Measurements from ENCODE around the gene HNRNPR. TPM values are rescaled to one million over a fixed set of nuclear protein-coding genes. Genes with fewer than 3 reads are reported as not detected.

HNRNPR gene
- total and polyA plus RNA-seq, 3 experiments from 2014 or later: 184 to 201 (median 199) TPM

DNA sequence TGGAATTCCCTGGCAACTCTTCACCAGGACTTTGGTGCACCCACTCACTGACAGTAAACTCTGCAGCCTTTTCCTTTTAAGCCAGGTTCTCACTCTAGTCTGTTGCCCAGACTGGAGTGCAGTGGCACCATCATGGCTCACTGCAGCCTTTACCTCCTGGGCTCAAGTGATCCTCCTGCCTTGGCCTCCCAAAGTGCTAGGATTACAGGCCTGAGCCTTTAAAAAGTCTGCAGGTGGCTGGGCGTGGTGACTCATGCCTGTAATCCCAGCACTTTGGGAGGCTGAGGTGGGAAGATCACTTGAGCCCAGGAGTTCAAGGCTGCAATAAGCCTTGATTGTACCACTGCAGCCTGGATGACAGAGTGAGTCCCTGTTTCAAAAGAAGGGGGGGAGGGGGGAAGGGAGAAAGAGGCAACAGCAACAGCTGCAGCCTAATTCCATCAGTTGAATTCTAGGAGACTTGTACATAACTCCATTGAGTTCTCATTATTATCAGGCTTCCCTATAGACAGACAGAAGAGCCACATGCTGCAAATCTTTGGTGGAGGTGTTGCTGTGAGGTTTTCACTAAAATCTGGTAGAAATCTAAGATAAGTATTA is 8.1 kb upstream of the HNRNPR start:
- POLR2A ChIA-PET: no interaction called here

DNA sequence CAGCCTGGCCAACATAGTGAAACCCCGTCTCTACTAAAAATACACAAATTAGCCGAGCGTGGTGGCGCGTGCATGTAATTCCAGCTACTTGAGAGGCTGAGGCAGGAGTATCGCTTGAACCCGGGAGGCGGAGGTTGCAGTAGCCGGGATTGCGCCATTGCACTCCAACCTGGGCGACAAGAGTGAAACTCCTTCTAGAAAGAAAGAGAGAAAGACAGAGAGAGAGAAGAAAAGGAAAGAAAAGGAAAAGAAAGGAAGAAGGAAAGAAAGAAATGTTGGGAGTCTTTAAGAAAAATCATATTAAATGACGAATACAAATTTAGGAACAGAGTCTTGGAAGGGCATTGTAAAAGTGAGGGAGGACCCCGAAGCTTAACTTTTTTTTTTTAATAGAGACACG is 1.8 kb upstream of the HNRNPR start:
- Mint-ChIP-seq H3K27ac (peak overlapping the region in 5 of 8 donors; percentile 2 to 94 (median 32)), H3K4me3 (peak overlapping the region; percentile 6 to 80 (median 52)), H3K4me1 (peaks cover 27 to 32% (median 32%) of the 10 kb centered on the region in 3 donors), H3K27me3 (no peaks in the 10 kb centered on the region), H3K36me3 (peaks cover 0 to 12% (median 0%) of the 10 kb centered on the region in 3 donors), H3K9me3 (no peaks in the 10 kb centered on the region)
- Histone ChIP-seq H3K36me3 (ENCODE audit: insufficient read depth, low read length) (no peaks in the 10 kb centered on the region), H3K9me3 (ENCODE audit: low read length) (no peaks in the 10 kb centered on the region), H3K27me3 (ENCODE audit: insufficient read depth, low read length, poor library complexity, severe bottlenecking) (no peaks in the 10 kb centered on the region), H3K27ac (ENCODE audit: low read depth, low read length) (no peak overlapping the region), H3K4me3 (ENCODE audit: low read length) (no peak overlapping the region), H3K4me1 (ENCODE audit: insufficient read depth, low read length) (peaks cover 19% of the 10 kb centered on the region)
- POLR2A ChIA-PET: interaction anchor here (0.7 kb wide), 1 partner anchor 141 kb away, joined by 5 read pairs; no protein-coding TSS in a partner anchor
- no peak for DNase-seq
- CTCF ChIA-PET: interaction anchor here (1.6 kb wide), 1 partner anchor 8 kb away, joined by 4 read pairs; no protein-coding TSS in a partner anchor

More for the DNA sequence above, 8.1 kb upstream of the HNRNPR start:
- Histone ChIP-seq H3K4me1 (ENCODE audit: insufficient read depth, low read length) (no peaks in the 10 kb centered on the region), H3K36me3 (ENCODE audit: insufficient read depth, low read length) (no peaks in the 10 kb centered on the region), H3K9me3 (ENCODE audit: low read length) (no peaks in the 10 kb centered on the region), H3K27me3 (ENCODE audit: insufficient read depth, low read length, poor library complexity, severe bottlenecking) (no peaks in the 10 kb centered on the region), H3K27ac (ENCODE audit: low read depth, low read length) (no peak overlapping the region), H3K4me3 (ENCODE audit: low read length) (no peak overlapping the region)
- no peak overlapping the region for H3K27ac Mint-ChIP-seq
- H3K36me3 Mint-ChIP-seq: peaks cover 0 to 3% (median 0%) of the 10 kb centered on the region in 3 donors
- no peak overlapping the region for H3K4me3 Mint-ChIP-seq
- CTCF ChIA-PET: no interaction called here
- H3K27me3 Mint-ChIP-seq: no peaks in the 10 kb centered on the region
- DNase-seq: no peak
- peaks cover 0 to 3% (median 0%) of the 10 kb centered on the region in 5 donors for H3K9me3 Mint-ChIP-seq
- peaks cover 3 to 5% (median 4%) of the 10 kb centered on the region in 3 donors for H3K4me1 Mint-ChIP-seq

DNA sequence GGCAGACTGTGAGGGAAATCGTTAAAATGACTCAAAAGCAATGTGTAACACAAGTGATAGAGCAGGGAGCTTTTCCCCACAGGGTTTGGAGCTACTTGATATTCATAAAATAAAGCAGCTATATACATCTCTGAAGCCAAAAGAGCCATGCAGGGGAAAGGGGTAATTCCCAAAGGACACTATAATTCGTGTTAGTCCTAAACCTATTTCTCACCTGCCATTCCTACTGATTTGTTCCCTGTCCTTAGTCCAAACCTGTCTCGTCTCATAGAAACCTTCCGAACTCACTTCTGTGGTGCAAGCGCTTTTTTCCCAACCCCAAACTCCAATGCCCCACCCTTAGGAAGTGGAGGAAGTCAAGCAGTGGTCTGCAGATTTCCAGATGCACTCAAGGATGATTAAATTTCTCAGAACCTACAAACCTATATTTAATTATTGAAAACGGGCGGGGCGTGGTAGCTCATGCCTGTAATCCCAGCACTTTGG is 946 bp upstream of the HNRNPR start:
- Histone ChIP-seq H3K4me1 (ENCODE audit: insufficient read depth, low read length) (peaks cover 28% of the 10 kb centered on the region), H3K9me3 (ENCODE audit: low read length) (no peaks in the 10 kb centered on the region), H3K27me3 (ENCODE audit: insufficient read depth, low read length, poor library complexity, severe bottlenecking) (no peaks in the 10 kb centered on the region), H3K36me3 (ENCODE audit: insufficient read depth, low read length) (no peaks in the 10 kb centered on the region), H3K27ac (ENCODE audit: low read depth, low read length) (peak overlapping the region; percentile 79), H3K4me3 (ENCODE audit: low read length) (peak overlapping the region; percentile 81)
- Mint-ChIP-seq H3K36me3 (peaks cover 0 to 16% (median 2%) of the 10 kb centered on the region in 3 donors), H3K27me3 (no peaks in the 10 kb centered on the region), H3K27ac (peak overlapping the region; percentile 90 to 98 (median 96)), H3K9me3 (no peaks in the 10 kb centered on the region), H3K4me3 (peak overlapping the region; percentile 87 to 97 (median 94)), H3K4me1 (peaks cover 36 to 41% (median 41%) of the 10 kb centered on the region in 3 donors)
- ChIA-PET CTCF (interaction anchor here (0.6 to 1.6 kb wide), 4 partner anchors 9 to 152 kb away, joined by 3 to 4 read pairs (median 4); no protein-coding TSS in a partner anchor), POLR2A (interaction anchor here (1.2 to 1.7 kb wide), 2 partner anchors 23 to 346 kb away, joined by 3 to 53 read pairs; partner anchors contain the start of genes RPL11 and ZNF436)
- no peak for DNase-seq

DNA sequence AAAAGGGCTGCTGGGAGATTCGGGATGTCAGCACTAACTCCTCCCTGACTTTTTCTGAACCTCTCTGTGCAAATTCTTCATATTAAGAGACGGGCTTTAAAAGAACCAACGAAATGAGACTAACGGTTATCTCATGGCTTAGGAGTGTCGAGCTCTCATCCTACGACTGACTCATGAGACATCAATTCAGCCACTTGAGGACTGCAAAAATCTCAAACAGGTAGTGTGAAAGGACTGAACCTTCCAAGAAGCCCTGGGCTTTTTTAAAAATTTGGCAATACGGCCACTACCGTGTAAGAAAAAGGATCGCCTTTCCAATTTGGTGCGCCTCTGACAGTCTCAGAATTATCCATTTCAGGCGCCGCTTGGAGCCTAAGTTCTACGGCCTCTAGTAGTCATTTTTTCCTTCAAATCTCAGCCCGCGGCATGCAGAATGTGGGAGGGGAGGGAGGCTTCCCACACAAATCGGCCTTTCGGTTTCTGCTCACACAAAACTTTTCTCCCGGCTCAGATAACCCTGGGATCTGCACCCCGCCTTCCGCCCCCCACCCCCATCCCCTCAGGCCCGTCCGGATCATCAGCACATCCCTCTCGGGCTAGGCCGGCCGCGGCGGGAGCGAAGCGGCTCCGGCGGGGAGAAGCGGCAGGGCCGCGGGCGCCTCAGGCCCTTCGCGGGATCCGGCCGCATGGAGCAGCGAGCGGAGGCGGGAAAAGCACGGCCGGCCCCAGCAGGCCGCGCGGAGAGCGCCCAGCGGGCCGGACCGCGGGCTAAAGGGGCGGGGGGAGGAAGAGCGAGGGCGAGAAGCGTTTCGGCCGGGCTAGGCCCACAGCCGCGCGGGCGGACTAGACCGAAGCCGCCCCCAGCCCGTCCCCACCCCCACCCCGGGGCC is 618 bp downstream of the HNRNPR start:
- POLR2A ChIA-PET: interaction anchor here (0.7 to 1.7 kb wide), 7 partner anchors 9 to 616 kb away, joined by 3 to 53 read pairs (median 4); partner anchors contain the start of genes PITHD1, PNRC2, RPL11 and ZNF436
- Mint-ChIP-seq H3K4me1 (peaks cover 50 to 57% (median 57%) of the 10 kb centered on the region in 3 donors), H3K27me3 (no peaks in the 10 kb centered on the region), H3K36me3 (peaks cover 0 to 23% (median 5%) of the 10 kb centered on the region in 3 donors), H3K4me3 (peak overlapping the region; percentile 77 to 95 (median 83)), H3K27ac (peak overlapping the region; percentile 80 to 96 (median 90)), H3K9me3 (no peaks in the 10 kb centered on the region)
- DNase-seq: peak in 4 of 5 donors; percentile 7 to 52 (median 20)
- H3K27ac ChIP-seq (ENCODE audit: low read depth, low read length): peak overlapping the region; percentile 79
- no peaks in the 10 kb centered on the region for H3K27me3 ChIP-seq (ENCODE audit: insufficient read depth, low read length, poor library complexity, severe bottlenecking)
- CTCF ChIA-PET: interaction anchor here (0.7 to 1.4 kb wide), 4 partner anchors 18 to 154 kb away, joined by 3 to 4 read pairs (median 4); partner anchors contain the start of gene ZNF436
- no peaks in the 10 kb centered on the region for H3K36me3 ChIP-seq (ENCODE audit: insufficient read depth, low read length)
- H3K4me1 ChIP-seq (ENCODE audit: insufficient read depth, low read length): peaks cover 43% of the 10 kb centered on the region
- H3K4me3 ChIP-seq (ENCODE audit: low read length): peak overlapping the region; percentile 81
- no peaks in the 10 kb centered on the region for H3K9me3 ChIP-seq (ENCODE audit: low read length)

DNA sequence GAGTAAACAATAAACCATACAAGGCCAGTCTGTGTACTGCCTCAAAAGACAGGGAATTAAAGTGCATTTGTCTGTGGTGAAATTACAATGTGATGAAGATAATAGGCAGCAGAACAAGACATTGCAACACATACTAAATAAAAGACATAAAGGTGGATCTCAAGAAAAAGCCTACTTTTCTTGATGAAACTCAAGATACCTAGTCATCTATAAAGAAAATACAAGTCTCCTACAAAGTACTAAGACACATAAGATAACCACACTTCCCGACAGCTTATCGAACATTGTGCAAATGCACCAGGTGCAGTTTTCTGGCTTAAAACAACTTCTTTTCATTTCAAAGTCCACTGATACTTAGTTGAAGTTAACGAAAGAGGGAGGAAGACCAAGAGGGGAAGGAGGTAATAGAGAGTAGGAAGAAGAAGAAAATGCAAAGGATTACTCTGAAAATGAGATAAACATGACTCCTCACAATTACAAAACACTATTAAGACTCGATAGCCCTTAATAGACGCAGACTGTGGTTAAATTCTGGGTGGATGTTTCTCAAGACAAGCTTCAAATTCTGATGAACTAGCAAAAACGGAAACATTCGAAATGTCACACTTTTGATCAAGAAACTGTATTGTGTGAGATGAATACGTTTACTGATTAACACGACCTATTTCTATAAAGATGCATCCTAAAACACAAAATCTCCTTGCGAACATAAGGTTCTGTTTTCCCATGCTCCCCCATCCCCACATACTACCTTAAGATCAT is 2.0 kb downstream of the HNRNPR start:
- H3K27me3 Mint-ChIP-seq: no peaks in the 10 kb centered on the region
- no peak for DNase-seq
- peak overlapping the region; percentile 77 to 95 (median 83) for H3K4me3 Mint-ChIP-seq
- H3K9me3 Mint-ChIP-seq: no peaks in the 10 kb centered on the region
- peaks cover 0 to 34% (median 9%) of the 10 kb centered on the region in 3 donors for H3K36me3 Mint-ChIP-seq
- Histone ChIP-seq H3K27me3 (ENCODE audit: insufficient read depth, low read length, poor library complexity, severe bottlenecking) (no peaks in the 10 kb centered on the region), H3K9me3 (ENCODE audit: low read length) (no peaks in the 10 kb centered on the region), H3K27ac (ENCODE audit: low read depth, low read length) (peak overlapping the region; percentile 79), H3K36me3 (ENCODE audit: insufficient read depth, low read length) (peaks cover 4% of the 10 kb centered on the region), H3K4me3 (ENCODE audit: low read length) (peak overlapping the region; percentile 81), H3K4me1 (ENCODE audit: insufficient read depth, low read length) (peaks cover 51% of the 10 kb centered on the region)
- POLR2A ChIA-PET: no interaction called here
- H3K4me1 Mint-ChIP-seq: peaks cover 59 to 70% (median 68%) of the 10 kb centered on the region in 3 donors
- peak overlapping the region; percentile 3 to 96 (median 75) for H3K27ac Mint-ChIP-seq
- CTCF ChIA-PET: interaction anchor here (0.8 to 1.4 kb wide), 2 partner anchors 9 to 10 kb away, joined by 3 read pairs; no protein-coding TSS in a partner anchor

DNA sequence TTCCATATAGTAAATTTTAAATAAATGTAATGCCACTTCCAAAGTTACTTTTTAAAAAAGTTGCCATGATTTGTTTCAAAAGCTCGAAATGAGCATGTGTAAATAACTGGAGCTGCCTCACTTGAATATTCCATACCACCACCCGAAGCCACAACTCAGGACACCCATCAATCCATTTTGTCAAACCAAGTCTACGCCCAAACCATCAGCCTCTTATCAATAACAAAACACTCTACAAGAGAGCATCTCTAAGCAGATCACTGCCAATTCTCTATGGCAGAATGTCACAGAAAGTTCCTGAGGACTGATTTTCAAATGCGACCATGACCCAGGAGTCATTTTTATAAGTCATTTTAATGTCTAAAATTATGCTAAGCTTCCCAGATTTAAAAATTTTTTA is 4.5 kb downstream of the HNRNPR start:
- H3K27me3 Mint-ChIP-seq: no peaks in the 10 kb centered on the region
- peaks cover 51% of the 10 kb centered on the region for H3K4me1 ChIP-seq (ENCODE audit: insufficient read depth, low read length)
- H3K27me3 ChIP-seq (ENCODE audit: insufficient read depth, low read length, poor library complexity, severe bottlenecking): no peaks in the 10 kb centered on the region
- no peaks in the 10 kb centered on the region for H3K9me3 Mint-ChIP-seq
- no peaks in the 10 kb centered on the region for H3K9me3 ChIP-seq (ENCODE audit: low read length)
- POLR2A ChIA-PET: no interaction called here
- peak overlapping the region in 6 of 7 donors; percentile 45 to 95 (median 79) for H3K4me3 Mint-ChIP-seq
- no peak overlapping the region for H3K4me3 ChIP-seq (ENCODE audit: low read length)
- H3K27ac Mint-ChIP-seq: peak overlapping the region in 7 of 8 donors; percentile 43 to 84 (median 67)
- H3K36me3 Mint-ChIP-seq: peaks cover 0 to 46% (median 15%) of the 10 kb centered on the region in 3 donors
- H3K27ac ChIP-seq (ENCODE audit: low read depth, low read length): no peak overlapping the region
- CTCF ChIA-PET: interaction anchor here (0.6 to 1.1 kb wide), 2 partner anchors 29 to 486 kb away, joined by 4 to 5 read pairs; partner anchors contain the start of gene HMGCL
- H3K4me1 Mint-ChIP-seq: peaks cover 57 to 68% (median 65%) of the 10 kb centered on the region in 3 donors
- H3K36me3 ChIP-seq (ENCODE audit: insufficient read depth, low read length): peaks cover 13% of the 10 kb centered on the region
- no peak for DNase-seq

DNA sequence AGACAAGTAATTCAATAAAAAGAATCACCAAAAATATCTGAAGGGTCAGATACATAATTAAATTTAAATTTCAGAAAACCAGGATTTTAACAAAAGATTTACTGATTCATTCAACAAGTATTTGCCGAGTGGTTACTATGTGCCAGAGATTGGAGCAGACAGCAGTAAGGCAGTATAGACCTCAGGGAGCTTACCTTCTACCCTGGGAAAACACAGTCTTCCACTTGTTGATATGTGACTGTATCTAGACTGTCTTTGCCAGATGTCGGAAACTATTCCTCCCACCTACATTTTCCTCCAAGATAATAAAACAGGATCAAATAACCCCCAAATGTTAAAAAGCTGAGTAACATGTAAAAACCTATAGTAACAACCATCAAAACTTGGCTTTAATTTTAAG is 6.2 kb downstream of the HNRNPR start:
- no peaks in the 10 kb centered on the region for H3K9me3 ChIP-seq (ENCODE audit: low read length)
- ChIA-PET POLR2A (no interaction called here), CTCF (no interaction called here)
- no peaks in the 10 kb centered on the region for H3K27me3 Mint-ChIP-seq
- H3K4me3 ChIP-seq (ENCODE audit: low read length): no peak overlapping the region
- DNase-seq: no peak
- H3K27ac Mint-ChIP-seq: peak overlapping the region in 7 of 8 donors; percentile 19 to 71 (median 41)
- peaks cover 25% of the 10 kb centered on the region for H3K36me3 ChIP-seq (ENCODE audit: insufficient read depth, low read length)
- H3K4me1 Mint-ChIP-seq: peaks cover 57 to 71% (median 66%) of the 10 kb centered on the region in 3 donors
- H3K9me3 Mint-ChIP-seq: no peaks in the 10 kb centered on the region
- H3K27ac ChIP-seq (ENCODE audit: low read depth, low read length): no peak overlapping the region
- peaks cover 5 to 52% (median 24%) of the 10 kb centered on the region in 3 donors for H3K36me3 Mint-ChIP-seq
- peaks cover 49% of the 10 kb centered on the region for H3K4me1 ChIP-seq (ENCODE audit: insufficient read depth, low read length)
- peak overlapping the region in 1 of 7 donors; percentile 5 for H3K4me3 Mint-ChIP-seq
- H3K27me3 ChIP-seq (ENCODE audit: insufficient read depth, low read length, poor library complexity, severe bottlenecking): no peaks in the 10 kb centered on the region
